ENCODE measurements around the gene DPY19L3.

The DPY19L3 gene

GRCh38 chr19:32448026-32448425 lies 42.5 kb downstream of the DPY19L3 start:
- no peak overlapping the region for H3K27ac ChIP-seq
- no peak for TF ChIP-seq CTCF (conservative IDR thresholded peaks at IDR 0.05)
- TF ChIP-seq ZFX (IDR thresholded peaks at IDR 0.05): no peak

GRCh38 chr19:32450217-32450616 lies 44.6 kb downstream of the DPY19L3 start:
- TF ChIP-seq CTCF (conservative IDR thresholded peaks at IDR 0.05): no peak
- no peak for TF ChIP-seq ZFX (IDR thresholded peaks at IDR 0.05)

GRCh38 chr19:32453736-32454135 lies 48.2 kb downstream of the DPY19L3 start:
- TF ChIP-seq CTCF (conservative IDR thresholded peaks at IDR 0.05) (no peak), ZFX (IDR thresholded peaks at IDR 0.05) (no peak)
- H3K27ac ChIP-seq: no peak overlapping the region

More at GRCh38 chr19:32450217-32450616, 44.6 kb downstream of the DPY19L3 start:
- no peak overlapping the region for H3K27ac ChIP-seq

- no peak for TF ChIP-seq CTCF (conservative IDR thresholded peaks at IDR 0.05)
- no peak for TF ChIP-seq ZFX (IDR thresholded peaks at IDR 0.05)
Observed at GRCh38 chr19:32456406-32456805, 50.8 kb downstream of the DPY19L3 start.

DNA sequence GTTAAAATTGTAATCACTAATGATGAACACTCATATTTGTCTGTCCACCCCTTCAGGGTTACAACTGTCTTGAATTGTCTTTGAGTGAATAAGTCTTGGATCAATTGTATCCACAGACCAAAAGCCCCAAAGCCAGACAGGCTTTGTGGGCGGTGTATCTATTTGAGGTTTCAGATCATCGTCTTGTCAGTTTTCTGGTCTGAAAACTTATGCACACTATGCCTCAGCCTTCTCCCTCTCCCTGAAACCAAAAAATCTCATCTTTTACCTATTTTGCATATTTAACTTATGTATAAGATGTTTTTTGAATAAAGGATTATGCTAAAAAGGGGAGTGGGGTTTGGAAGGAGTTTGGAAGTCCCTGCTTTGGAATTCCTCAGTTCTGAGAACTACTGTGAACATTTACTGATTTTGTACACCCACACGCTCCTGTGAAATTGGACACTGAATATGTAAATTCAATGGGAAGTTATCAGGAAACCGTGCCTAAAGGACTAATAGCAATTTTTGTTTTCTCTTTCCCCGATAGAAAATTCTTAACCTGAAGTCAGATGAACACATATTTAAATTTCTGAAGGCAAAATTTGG lies 52.1 kb downstream of the DPY19L3 start:
- no peak for TF ChIP-seq CTCF (conservative IDR thresholded peaks at IDR 0.05)
- no peak for TF ChIP-seq ZFX (IDR thresholded peaks at IDR 0.05)

More at GRCh38 chr19:32456406-32456805, 50.8 kb downstream of the DPY19L3 start:
- H3K27ac ChIP-seq: no peak overlapping the region

DNA sequence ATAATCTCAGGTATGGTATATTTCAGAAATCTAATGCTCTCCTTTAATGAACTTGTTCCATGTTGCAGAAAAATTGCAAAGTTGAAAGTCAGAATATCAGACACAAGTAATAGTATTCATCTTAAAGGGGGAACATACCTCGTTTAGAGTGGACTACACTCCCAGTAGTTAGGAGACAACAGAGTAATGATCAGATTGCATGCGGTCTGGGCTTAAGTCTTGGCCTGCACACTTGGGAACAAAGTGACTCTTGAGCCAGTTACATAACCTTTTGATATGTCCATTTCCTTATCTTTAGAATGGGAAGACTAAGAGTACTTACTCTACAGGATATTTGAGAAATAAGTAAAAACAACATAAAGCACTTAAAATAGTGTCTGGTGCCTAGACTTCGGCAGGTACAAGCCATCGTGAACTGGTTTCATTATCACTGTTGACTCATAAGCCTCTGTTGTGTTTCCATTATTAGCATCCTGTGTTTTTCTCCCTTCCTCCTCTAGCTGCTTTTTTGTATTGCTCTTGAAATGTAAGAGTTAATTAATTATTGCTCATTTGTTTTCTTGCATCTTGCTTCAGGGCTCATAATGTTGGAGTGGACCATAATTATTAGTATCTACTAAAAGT lies 53.0 kb downstream of the DPY19L3 start:
- TF ChIP-seq ZFX (IDR thresholded peaks at IDR 0.05) (no peak), CTCF (conservative IDR thresholded peaks at IDR 0.05) (no peak)
- no peak overlapping the region for H3K27ac ChIP-seq

More for the DNA sequence above, 52.1 kb downstream of the DPY19L3 start:
- no peak overlapping the region for H3K27ac ChIP-seq

DNA sequence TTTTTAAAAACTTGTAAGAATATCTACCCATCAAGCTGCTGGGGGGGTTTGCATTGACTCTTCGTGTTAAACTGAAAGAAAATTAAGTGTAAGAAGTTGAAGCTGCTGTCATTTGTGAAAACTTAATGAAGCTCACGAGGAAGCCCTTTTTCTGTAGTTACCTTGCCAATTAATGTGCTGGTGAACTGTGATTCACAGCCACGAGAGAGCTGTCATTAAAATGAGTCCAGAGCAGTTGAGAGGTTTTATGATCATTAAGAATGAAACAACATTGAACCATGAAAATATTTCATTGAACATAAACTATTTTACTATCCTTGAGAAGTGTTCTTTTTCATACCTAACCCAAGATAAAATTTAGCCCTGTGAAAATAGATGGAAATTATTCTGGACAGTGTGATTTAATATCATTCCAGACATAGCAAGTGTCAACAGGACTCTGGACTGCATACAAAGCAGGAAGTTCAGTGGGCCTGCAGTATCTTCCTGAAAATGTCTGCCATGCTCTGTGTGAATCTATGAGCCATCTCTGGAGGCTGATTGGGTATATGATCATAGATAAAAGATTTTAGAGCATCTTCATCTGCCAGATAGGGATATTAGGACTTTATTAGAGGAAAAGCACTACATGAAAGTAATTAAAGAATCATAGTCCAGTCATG lies 53.8 kb downstream of the DPY19L3 start:
- no peak overlapping the region for H3K27ac ChIP-seq
- TF ChIP-seq CTCF (conservative IDR thresholded peaks at IDR 0.05) (no peak), ZFX (IDR thresholded peaks at IDR 0.05) (no peak)

Measured in C4-2B (cell line).